Ovary (tissue), 3 donors: ENCODE data around the gene SFSWAP.

Experiments
- POLR2A ChIP-seq: fragments of 450-650 bp; IDR thresholded peaks from one replicate; pipeline ENCODE4 v1.6.1; 2017; ENCODE audit warnings: antibody characterized with exemption, mild to moderate bottlenecking, moderate library complexity
- TF ChIP-seq, protein P1 (sequence below), 3 donors: fragments of 450-650 bp in 2 of 3; fragments of 200-600 bp in 1 of 3; IDR thresholded peaks; one replicate each; pipeline versions ENCODE4 v1.5.1 to v1.8.0; 2016 to 2022; ENCODE audit warnings: antibody characterized with exemption in 3 of 3, mild to moderate bottlenecking in 1 of 3
- donor health status: DM: no; HTN: no; CAD: no.

DNA sequence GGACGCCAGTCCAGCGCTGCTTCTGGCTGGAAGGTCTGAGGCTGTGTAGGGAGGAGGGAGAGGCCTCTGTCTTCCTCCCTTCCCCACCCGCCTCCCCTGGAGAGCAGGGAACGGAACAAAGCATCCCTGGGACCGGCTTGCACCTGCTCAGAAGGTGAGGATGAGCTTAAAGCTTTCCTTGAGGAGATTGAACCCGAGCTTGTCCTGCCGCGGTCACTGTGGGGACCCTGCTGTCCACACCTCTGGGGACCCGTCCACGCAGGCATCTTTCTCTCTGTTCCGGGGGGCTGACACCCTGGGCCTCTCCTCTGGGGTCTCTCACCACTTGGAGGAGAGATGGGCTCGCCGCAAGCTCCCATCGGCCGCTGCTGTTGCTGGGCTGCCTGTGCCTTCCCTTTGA lies 33.2 kb upstream of the SFSWAP start:
- TF ChIP-seq, protein P1, sequence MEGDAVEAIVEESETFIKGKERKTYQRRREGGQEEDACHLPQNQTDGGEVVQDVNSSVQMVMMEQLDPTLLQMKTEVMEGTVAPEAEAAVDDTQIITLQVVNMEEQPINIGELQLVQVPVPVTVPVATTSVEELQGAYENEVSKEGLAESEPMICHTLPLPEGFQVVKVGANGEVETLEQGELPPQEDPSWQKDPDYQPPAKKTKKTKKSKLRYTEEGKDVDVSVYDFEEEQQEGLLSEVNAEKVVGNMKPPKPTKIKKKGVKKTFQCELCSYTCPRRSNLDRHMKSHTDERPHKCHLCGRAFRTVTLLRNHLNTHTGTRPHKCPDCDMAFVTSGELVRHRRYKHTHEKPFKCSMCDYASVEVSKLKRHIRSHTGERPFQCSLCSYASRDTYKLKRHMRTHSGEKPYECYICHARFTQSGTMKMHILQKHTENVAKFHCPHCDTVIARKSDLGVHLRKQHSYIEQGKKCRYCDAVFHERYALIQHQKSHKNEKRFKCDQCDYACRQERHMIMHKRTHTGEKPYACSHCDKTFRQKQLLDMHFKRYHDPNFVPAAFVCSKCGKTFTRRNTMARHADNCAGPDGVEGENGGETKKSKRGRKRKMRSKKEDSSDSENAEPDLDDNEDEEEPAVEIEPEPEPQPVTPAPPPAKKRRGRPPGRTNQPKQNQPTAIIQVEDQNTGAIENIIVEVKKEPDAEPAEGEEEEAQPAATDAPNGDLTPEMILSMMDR (IDR thresholded peaks at IDR 0.05) = no peak
- no peak for TF ChIP-seq POLR2A
